NCI-H2081 (cell line): ENCODE data around the gene AARSD1.
"Not testable (repeated sequence)": the region's sequence is repeated elsewhere in the genome, so short reads cannot be mapped to it uniquely, and the experiment has no call there.

ENCODE experiments used
- DNase-seq, 2 experiments: peaks; one replicate each; lab custom pipeline; 2025; lab: John Stamatoyannopoulos, UW

Gene AARSD1

DNA sequence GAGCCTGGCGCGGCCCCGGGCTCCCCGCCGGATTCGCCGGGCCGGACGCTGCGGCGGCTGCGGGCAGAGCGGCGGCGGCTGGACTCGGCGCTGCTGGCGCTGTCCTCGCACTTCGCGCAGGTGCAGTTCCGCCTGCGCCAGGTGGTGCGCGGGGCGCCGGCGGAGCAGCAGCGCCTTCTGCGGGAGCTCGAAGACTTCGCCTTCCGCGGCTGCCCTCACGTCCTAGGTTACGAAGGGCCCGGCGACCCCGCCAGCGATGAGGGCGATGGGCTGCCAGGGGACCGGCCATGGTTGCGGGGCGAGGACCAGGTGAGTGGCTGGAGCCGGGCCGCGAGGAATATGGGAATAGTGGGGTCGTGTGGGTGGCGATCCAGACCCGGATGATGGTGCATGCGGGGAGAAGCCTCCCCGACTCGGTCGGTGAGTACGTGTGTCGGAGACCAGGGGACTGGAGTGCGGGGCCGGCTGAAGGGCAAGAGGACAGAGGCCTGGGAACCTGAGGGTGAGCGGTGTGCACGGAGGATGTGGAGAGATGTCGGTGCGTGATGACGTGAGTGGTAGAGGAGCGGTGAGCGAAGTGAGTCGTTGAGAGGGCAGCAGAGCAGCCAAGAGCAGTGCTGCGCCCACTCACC, 16.6 kb upstream of the AARSD1 start:
- DNase-seq, result peak; percentile 46 to 67

DNA sequence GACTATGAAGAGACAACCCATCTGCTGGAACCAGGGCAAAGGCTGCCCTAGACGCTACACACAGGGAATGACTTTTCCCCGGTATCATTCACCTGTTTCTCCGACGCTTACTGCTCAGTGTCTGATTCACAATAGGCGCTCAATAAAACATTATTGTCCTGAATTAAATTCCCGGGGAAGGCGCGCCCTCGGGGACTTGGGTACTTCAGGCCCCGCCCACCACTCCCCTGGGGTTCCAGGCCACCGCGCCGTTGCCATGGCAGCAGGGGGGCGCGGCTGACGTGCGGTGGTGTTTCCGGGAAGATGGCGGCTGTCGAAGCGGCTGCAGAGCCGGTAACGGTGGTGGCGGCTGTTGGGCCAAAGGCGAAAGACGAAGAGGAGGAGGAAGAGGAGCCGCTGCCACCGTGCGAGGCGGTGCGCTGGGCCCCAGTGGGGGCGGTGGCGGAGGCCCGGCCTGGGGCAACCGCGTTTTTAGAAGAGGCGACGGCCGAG, 16.1 kb upstream of the AARSD1 start, which contains the start of gene RUNDC1:
TSS of gene RUNDC1 (plus strand) at position 292 of the 492 bp plus-strand sequence. CDS start at position 304, 12 bp downstream.
- peak; percentile 94 for DNase-seq

DNA sequence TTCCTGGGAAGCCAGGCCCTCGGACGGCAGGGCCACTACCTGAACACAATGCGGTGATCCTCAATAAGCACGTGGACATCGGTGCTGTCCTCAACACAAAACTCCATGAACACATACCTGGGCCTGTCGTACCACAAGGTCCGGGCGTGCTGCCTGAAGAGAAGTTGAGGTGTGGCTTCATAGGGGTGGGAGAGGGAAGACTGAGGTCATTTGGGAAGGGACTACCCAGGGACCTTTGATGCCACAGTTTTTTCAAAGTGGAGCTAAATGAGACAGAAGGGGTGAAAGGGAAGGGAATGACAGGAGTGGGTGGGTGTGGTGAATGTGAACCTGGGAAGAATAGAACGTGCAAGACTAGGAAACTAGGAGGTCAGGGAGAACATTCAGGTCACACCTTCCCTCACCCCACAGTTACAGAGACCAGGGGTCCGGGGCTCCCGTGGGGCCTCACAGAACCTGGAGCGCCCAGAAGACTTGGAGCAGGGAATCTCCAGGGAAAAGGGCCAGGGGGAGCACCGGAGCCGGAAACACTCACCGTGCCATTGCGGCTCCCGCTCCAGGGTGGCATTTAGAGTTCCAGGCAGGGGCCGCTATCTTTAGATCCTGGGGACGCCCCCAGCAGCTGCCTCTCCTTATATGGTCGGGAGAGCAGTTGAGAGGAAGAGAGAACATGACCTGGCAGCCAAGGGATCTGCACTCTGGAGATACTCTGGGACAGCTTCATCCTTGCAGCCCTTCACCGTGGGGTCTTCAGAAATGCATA, 15.4 kb upstream of the AARSD1 start, which contains the start of gene PTGES3L:
TSS of gene PTGES3L (minus strand) at position 570 of the 763 bp plus-strand sequence. CDS start at position 543, 27 bp downstream.
- DNase-seq, result peak; percentile 83 to 90

DNA sequence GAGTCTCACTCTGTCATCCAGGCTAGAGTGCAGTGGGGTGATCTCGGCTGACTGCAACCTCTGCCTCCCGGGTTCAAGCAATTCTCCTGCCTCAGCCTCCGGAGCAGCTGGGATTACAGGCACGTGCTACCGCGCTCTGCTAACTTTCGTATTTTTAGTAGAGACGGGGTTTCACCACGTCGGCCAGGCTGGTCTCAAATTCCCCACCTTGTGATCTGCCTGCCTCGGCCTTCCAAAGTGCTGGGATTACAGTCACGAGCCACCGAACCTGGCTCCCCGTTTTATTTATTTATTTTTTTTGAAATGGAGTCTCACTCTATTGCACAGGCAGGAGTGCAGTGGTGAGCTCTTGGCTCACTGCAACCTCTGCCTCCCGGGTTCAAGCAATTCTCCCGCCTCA, 11.4 kb upstream of the AARSD1 start:
- not testable (repeated sequence) for DNase-seq

DNA sequence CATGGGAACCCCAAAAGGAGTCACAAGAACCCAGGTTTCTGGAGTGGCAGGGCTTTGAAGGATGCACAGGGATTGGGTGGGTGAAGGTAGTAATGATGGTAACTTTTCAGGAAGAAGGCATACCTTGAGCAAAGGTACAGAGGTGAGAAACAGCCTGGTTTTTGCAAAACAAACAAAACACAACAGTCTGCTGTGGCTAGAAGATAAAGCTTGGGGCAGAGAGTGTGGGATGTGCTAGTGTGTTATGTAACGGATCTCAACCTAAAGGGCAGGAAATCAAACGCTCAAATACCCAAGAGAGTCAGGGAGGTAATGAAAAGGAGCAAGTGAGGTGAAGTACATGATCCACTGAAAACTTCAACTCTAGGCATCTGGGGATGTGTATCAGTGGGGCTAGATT, 11.0 kb upstream of the AARSD1 start:
- no peak for DNase-seq

DNA sequence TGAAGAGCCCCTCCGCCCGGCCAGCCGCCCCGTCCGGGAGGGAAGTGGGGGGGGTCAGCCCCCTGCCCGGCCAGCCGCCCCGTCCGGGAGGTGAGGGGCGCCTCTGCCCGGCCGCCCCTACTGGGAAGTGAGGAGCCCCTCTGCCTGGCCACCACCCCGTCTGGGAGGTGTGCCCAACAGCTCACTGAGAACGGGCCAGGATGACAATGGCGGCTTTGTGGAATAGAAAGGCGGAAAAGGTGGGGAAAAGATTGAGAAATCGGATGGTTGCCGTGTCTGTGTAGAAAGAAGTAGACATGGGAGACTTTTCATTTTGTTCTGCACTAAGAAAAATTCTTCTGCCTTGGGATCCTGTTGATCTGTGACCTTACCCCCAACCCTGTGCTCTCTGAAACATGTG, 9.1 kb upstream of the AARSD1 start:
- DNase-seq, result not testable (repeated sequence)

DNA sequence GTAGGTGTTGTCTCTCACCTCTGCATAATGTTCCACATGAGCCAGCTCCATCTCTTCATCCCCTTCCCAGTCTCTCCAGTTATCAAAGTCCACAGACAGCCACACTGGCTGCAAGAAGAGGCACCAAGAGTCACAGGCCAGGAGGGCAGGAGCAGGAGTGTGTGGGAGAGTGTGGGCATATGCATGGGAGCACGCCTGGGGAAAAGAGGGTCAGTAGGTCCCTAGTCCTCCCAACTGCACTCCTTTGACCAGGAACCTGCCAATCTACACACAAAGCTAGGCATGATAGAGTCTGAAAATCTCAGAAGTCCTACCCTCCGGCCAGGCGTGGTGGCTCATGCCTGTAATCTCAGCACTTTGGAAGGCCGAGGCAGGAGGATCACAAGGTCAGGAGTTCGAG, 7.3 kb upstream of the AARSD1 start:
- no peak for DNase-seq

DNA sequence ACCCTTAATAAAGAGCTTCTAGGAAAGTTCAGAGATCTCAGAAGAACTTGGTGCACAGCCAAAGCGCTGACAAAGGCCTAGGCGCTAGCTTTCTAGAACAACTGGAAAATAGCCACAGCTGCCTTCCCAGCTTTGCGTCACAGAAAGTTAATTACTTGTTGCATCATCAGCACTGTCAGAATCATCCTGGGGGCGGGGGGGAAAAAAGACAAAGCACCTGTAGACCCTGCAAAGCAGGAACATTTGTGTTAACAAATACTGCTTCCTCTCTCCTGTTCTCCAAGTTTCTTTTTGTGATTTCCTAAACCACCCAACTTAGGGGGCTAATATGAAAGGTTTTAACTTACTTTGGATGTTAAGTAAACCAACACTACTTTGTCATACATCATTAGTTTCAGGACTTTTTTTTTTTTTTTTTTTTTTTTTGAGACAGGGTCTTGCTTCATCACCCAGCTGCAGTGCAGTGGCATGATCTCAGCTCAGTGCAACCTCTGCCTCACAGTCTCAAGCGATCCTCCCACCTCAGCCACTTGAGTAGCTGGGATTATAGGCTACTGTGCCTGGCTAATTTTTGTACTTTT, 4.8 kb upstream of the AARSD1 start:
- peak in 1 of 2 experiments; percentile 34 for DNase-seq

DNA sequence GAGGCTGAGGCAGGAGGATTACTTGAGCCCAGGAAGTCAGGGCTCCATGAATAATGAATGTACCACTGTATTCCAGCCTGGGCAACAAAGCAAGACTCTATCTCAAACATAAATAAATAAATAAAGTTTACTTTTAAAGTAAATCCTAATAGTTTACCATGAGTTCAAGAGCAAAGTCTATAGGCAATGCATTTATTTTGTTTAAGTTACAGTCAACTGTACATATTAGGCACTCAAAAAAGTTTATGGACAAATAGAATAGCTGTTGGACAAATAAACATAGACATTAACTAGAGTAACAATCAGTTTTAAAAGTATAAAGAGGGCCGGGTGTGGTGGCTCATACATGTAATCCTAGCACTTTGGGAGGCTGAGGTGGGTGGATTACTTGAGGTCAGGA, 3.7 kb upstream of the AARSD1 start:
- no peak for DNase-seq

DNA sequence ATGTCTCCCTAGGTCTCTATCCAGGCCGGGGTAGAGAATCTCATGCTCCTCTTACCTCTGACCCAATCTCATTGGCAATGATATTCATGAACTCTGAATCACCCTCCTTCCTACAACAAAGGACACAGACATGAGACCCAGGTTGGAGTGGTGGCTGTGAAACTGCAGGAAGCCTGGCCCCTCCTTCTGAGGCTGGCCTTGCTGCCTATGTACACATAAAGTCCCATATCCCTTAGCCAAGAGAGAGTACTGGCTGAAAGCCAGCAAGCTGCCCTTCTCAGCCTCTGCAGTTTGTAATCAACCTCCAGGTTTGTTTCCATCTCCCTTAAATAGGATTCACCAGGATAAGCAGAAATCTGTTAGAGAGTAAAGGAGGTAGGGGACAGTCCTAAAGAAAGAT, 10.6 kb downstream of the AARSD1 start:
- DNase-seq, result no peak

DNA sequence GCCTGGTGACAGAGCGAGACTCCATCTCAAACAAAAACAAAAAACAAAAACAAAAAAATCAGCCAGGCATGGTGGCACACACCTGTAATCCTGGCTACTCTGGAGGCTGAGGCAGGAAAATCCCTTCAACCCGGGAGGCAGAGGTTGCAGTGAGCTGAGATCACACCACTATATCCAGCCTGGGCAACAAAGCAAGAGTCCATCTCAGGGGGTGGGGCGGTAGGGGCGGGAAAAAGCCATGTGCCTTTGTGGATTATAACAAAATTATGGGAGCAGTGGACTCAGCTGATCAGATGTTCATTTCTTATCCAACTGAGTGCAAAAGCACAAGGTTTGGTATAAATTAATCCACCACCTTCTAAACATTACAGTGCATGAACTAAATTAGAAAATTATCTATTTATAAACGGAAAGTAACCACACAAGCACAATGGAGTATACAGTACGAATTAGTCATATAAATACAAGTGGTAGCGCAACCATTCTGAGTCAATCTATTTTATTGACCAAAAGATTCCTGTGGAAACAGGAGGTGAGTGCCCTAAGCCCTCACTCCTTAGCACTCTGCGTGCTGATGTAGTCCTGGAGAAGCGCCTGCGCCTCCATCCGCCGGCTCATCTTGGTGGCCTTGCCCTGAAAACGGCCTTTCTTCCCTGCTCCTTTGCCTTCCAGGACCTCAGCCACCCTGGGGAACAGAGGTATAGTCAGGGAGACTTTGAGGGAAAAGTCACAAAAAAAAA, 14.0 kb downstream of the AARSD1 start:
- DNase-seq, result no peak

DNA sequence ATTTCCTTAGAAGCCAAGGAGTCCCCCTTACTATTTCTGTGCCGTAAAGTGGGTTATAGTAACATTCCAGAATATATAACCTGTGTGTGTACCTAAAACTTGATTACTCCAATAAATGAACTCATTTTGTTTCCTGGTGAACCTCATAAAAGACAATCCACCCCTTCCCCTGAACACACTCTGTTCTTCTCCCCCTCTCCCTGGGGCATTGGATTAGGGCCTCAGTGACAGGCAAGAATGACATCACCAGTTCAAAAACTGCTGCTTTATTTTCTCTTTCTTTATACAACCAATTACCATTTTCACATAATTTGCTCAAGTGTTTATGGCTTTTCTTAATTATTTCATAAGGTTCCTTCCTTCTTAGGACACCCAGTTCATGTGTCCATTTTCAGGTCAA, 17.4 kb downstream of the AARSD1 start:
- no peak for DNase-seq

DNA sequence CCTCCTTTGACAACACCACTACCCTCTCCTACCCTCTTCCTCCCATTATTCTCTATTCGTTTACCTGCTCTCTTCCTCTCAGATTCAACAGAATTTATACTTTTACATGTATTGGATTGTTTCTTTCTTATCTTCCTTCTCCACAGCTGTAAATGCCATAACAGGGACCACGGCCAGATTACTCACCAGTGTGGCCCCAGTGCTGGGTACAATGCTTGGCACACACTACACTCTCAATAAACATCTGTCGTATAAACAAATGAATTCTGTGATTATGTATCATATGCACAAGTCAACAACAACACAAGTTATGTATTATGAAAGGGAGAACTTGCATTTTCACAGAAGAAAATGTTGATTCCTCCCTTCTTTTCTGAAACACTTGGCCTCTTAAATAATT, 20.0 kb downstream of the AARSD1 start:
- DNase-seq, result no peak

DNA sequence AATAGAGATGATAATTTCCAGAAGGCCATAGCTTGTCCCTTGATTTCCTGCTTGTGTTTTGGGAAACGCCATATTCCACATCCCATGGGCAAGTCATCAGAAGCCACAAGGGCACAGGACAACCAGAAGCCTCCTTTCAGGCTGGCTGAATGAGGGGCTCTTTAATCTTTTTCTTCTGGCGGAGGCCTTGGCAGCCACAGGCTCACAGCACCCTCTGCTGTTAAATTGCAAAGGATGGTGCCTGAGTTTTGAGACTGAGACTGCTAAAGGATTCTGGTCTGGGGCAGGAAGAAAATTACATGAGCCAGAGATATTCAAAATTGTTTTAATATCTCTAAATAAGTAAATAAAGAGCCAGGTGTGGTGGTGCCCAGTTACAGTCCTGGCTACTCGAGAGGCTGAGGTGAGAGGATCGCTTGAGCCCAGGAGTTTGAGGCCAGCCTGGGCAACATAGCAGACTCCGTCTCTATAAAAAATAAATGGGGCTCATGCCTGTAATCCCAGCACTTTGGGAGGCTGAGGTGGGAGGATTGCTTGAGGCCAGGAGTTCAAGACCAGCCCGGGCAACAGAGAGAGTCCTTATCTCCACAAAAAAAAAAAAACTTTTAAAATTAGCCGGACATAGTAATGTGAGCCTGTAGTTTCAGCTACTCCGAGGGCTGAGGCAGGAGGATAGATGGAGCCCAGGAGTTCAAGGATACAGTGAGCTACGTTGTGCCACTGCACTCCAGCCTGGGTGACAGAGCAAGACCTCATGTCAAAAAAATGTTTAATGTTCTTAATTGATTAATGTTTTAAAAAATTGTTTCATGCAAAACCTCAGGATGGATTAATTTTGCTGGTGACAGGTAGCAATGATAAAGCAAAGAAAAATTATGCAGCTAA, 26.3 kb downstream of the AARSD1 start:
- peak; percentile 68 for DNase-seq

DNA sequence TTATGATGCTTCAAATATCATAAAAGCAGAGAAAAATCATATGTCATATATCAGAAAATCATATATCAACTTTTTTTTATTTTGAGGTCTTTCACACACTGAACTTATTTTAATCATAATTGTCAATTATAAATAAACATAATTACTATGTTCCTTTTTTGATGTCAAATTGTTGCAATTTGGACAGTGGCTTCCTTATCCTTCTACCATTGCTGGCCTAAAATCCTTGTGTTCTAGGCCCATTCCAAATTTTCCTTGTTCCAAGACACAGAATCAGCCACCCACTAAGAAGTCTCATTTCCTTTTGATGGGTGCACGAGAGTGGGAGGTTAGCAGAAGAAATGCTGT, 34.8 kb downstream of the AARSD1 start:
- no peak for DNase-seq

DNA sequence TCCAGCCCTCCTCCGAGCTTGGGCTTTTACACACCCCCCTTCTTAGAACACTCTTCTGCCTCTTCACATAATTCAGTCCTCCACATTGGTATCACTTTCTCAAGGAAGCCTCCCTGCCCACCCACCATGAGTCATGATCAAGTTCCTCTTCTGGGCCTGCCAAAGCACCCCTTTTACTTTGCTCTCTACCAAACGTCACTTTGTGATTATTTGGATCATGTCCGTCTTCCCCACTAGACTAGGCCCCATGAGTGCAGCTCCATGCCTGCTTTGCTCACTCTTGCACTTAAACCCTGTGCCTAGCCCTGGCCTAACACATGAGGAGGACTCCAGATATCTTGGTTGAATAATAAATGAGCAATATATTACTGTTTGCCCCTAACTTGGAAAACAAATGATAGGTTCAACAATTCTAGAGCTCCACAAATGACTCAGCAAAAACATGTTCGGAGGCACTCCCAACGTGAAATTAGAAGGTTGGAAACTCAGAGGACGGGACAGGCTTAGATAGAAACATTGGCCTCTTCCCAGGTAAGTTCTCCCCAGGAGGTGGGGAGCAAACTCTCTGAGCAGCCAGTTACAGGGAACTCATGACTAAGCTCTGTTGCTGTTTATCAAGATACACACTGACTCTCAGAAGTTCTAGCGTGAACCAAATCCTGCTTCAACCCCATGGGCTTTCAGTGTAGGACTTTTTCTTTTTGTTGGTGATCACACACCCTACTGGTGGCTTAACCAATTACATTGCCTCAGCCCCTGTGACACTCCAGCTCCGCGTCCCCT, 35.3 kb downstream of the AARSD1 start:
- peak; percentile 60 to 85 for DNase-seq

DNA sequence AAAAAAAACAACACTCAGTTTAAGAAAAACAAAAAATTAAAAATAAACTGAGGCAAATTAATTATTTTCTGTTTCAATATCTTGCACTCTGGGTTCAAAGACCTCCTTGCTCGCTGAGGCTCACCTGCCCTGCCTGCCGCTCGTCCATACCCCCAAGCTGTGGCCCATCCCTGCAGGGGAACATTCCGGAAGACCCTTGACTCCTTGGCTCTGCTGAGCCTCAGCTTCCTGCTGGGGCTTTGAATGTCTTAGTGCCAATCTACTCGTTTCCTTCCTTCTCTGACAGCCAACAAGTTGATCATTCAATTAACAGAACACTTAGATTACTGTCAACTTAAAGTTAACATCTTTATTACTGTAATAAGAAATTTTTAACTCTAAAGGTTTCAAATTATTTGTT, 39.4 kb downstream of the AARSD1 start:
- DNase-seq, result no peak

DNA sequence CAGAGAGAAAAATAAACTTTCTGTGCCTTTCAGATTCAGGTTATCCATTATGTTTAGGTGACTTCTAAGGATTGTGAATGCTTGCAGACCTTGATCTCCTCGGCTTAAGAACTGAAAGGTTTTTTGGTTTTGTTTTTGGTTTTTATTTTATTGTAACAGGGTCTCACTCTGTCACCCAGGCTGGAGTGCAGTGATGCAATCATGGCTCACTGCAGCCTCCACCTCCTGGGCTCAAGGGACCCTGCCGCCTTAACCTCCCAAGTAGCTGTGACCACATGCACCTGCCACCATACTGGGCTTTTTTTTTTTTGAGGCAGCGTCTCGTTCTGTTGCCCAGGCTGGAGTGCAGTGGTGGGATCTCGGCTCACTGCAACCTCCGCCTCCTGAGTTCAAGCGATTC, 40.8 kb downstream of the AARSD1 start:
- not testable (repeated sequence) for DNase-seq

DNA sequence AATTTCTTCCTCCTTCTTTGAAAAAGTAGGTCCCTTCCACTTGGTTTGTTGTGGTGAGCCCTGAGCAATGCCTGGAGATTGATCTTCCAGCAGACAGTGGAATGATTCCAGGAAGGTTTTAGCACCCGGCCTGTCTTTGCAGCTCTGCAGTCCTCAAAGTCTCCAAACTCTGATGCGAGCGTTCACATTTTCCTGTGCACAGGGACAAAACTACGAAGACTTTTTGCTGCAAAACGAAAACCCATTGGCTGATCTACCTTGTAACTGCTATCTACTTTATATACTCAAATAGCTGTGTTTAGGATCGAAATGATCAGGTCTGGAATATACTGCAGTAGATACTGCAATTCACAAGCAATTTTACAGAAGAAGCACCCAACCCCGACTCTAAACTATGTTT, 42.0 kb downstream of the AARSD1 start:
- no peak for DNase-seq

DNA sequence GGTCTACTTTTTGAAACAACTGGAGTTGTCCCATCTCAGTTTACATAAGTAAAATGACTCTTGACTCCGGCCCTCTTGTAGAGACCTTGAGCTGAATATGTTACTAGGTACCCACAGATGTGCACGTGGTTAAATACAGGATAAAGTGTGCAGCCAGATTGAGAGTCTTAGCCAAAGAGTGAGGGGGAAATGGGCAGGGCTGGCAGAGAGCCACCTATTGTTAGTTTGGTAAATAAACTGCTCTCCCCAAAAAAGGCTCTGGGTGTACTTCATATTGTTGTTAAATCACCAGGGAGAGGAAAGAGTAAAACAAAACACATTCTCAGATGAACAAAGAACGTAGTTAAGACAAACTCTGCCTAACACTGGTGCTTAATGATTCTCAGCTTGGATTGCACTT, 43.3 kb downstream of the AARSD1 start:
- peak; percentile 44 to 85 for DNase-seq
